ENCODE data around the gene TCF3. TPM values are rescaled to one million over a fixed set of nuclear protein-coding genes. Genes with fewer than 3 reads are reported as not detected.

The TCF3 gene
- total RNA-seq, 2 experiments from 2014 or later = 518 to 811 TPM

- peaks cover 13% of the 10 kb centered on the region for H3K4me1 ChIP-seq (ENCODE audit: insufficient read depth, low read length, poor library complexity, severe bottlenecking)
- ChIA-PET CTCF (ENCODE audit: unreplicated experiment) (no interaction called here), POLR2A (no interaction called here)
- H3K4me3 ChIP-seq (ENCODE audit: low read depth, low read length, poor library complexity, severe bottlenecking) = peak overlapping the region; percentile 64
- intact Hi-C loops (cut with micrococcal nuclease; ENCODE audit: unreplicated experiment) = no loop called here
- no peak overlapping the region for H2AFZ ChIP-seq (ENCODE audit: low read length)
- no peaks in the 10 kb centered on the region for H3K79me2 ChIP-seq (ENCODE audit: insufficient read depth, low read depth, low read length)
- no peaks in the 10 kb centered on the region for H4K20me1 ChIP-seq (ENCODE audit: insufficient read depth, low read length)
- H3K36me3 ChIP-seq (ENCODE audit: insufficient read depth, low read length) = no peaks in the 10 kb centered on the region
- no peak overlapping the region for H3K27ac ChIP-seq (ENCODE audit: low read depth, low read length, poor library complexity, severe bottlenecking)
- H3K9me2 ChIP-seq (ENCODE audit: insufficient read depth, low read length) = no peaks in the 10 kb centered on the region
- BruUV-seq (replicated peaks) = no TSS peak
- peak overlapping the region; percentile 73 for H3K4me2 ChIP-seq (ENCODE audit: low read length)
- H3K9me3 ChIP-seq (ENCODE audit: low read length) = no peaks in the 10 kb centered on the region
- no peak for DNase-seq (ENCODE audit: low spot score)
- TF ChIP-seq CTCF (conservative IDR thresholded peaks at IDR 0.05; ENCODE audit: low read length) (no peak), EZH2phosphoT487 (IDR thresholded peaks at IDR 0.05; ENCODE audit: borderline replicate concordance, low read depth, low read length) (no peak)
Observed at GRCh38 chr19:1567116-1567847, 85.1 kb downstream of the TCF3 start.

DNA sequence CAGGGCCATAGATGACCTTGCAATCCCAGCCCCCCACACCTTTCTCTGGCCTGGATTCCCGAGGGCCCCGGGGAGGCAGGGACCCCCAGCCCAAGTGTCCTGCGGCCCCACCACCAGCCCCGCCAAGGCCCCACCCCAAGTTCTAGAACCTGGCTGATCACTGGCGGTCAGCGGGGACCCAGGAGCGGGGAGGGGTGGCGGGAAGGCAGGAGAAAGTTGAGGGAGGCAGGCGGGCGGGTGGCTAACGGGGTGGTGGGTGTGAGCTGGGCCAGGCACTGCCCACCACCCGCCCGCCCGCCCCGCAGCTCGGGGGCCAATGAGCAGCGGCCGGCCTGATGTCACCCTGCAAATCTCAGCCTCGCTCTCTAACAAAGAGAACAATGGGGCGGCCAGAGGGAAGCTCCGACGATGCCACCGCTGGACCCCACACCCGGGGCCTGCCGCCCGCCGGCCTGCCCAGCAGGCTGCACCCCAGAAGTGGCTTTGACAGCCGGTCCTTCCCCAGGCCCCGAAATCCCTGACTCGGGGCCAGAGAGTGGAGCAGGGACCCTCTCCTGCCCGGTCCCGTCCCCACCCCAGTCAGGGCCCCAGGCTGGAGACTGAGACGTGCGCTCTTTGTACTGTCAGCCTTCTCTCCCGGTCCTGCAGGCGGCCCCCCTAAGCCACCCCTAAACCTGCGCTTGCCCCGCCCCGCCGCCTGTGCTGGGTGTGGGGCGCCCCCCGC is 85.9 kb downstream of the TCF3 start:
- DNase-seq (ENCODE audit: low spot score) = no peak
- peaks cover 13% of the 10 kb centered on the region for H3K4me1 ChIP-seq (ENCODE audit: insufficient read depth, low read length, poor library complexity, severe bottlenecking)
- no TSS peak for BruUV-seq (replicated peaks)
- H3K9me3 ChIP-seq (ENCODE audit: low read length) = no peaks in the 10 kb centered on the region
- no peak overlapping the region for H3K27ac ChIP-seq (ENCODE audit: low read depth, low read length, poor library complexity, severe bottlenecking)
- TF ChIP-seq CTCF (conservative IDR thresholded peaks at IDR 0.05; ENCODE audit: low read length) = no peak
- TF ChIP-seq EZH2phosphoT487 (IDR thresholded peaks at IDR 0.05; ENCODE audit: borderline replicate concordance, low read depth, low read length) = no peak
- no peaks in the 10 kb centered on the region for H3K79me2 ChIP-seq (ENCODE audit: insufficient read depth, low read depth, low read length)
- no peaks in the 10 kb centered on the region for H4K20me1 ChIP-seq (ENCODE audit: insufficient read depth, low read length)
- H3K4me2 ChIP-seq (ENCODE audit: low read length) = peak overlapping the region; percentile 73
- peak overlapping the region; percentile 64 for H3K4me3 ChIP-seq (ENCODE audit: low read depth, low read length, poor library complexity, severe bottlenecking)
- CTCF ChIA-PET (ENCODE audit: unreplicated experiment) = no interaction called here
- H3K36me3 ChIP-seq (ENCODE audit: insufficient read depth, low read length) = no peaks in the 10 kb centered on the region
- intact Hi-C loops (cut with micrococcal nuclease; ENCODE audit: unreplicated experiment) = no loop called here
- POLR2A ChIA-PET = no interaction called here
- H3K9me2 ChIP-seq (ENCODE audit: insufficient read depth, low read length) = no peaks in the 10 kb centered on the region
- H2AFZ ChIP-seq (ENCODE audit: low read length) = no peak overlapping the region

DNA sequence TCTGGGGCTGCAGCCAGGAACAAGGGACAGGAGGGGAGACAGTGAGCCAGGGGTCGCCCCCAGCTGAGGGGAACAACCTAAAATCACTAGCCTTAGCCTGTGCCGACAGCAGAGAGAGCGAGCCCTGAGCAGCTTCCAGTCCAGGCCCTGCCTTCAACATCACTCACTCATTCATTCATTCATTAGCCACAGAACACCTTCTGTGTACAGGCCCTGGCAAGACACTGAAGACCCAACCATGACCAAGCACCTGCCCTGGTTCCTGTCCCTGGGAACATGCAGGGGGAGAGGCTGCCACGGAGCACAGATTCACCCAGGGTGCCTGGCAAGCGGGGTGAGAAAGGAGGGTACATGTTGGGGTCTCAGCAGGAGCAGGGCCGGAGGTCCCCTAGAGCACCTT is 89.2 kb downstream of the TCF3 start:
- no peaks in the 10 kb centered on the region for H4K20me1 ChIP-seq (ENCODE audit: insufficient read depth, low read length)
- H3K4me3 ChIP-seq (ENCODE audit: low read depth, low read length, poor library complexity, severe bottlenecking) = no peak overlapping the region
- no peaks in the 10 kb centered on the region for H3K9me2 ChIP-seq (ENCODE audit: insufficient read depth, low read length)
- TF ChIP-seq EZH2phosphoT487 (IDR thresholded peaks at IDR 0.05; ENCODE audit: borderline replicate concordance, low read depth, low read length) (no peak), CTCF (conservative IDR thresholded peaks at IDR 0.05; ENCODE audit: low read length) (no peak)
- H2AFZ ChIP-seq (ENCODE audit: low read length) = no peak overlapping the region
- no peak for DNase-seq (ENCODE audit: low spot score)
- no TSS peak for BruUV-seq (replicated peaks)
- H3K36me3 ChIP-seq (ENCODE audit: insufficient read depth, low read length) = no peaks in the 10 kb centered on the region
- no peaks in the 10 kb centered on the region for H3K79me2 ChIP-seq (ENCODE audit: insufficient read depth, low read depth, low read length)
- no peak overlapping the region for H3K27ac ChIP-seq (ENCODE audit: low read depth, low read length, poor library complexity, severe bottlenecking)
- intact Hi-C loops (cut with micrococcal nuclease; ENCODE audit: unreplicated experiment) = no loop called here
- POLR2A ChIA-PET = no interaction called here
- H3K4me1 ChIP-seq (ENCODE audit: insufficient read depth, low read length, poor library complexity, severe bottlenecking) = peaks cover 6% of the 10 kb centered on the region
- H3K4me2 ChIP-seq (ENCODE audit: low read length) = no peak overlapping the region
- H3K9me3 ChIP-seq (ENCODE audit: low read length) = no peaks in the 10 kb centered on the region
- CTCF ChIA-PET (ENCODE audit: unreplicated experiment) = no interaction called here
